Liver (tissue), 9 donors: Measurements from ENCODE around the gene CFAP74. TPM values are rescaled to one million over a fixed set of nuclear protein-coding genes. Genes with fewer than 3 reads are reported as not detected.
"Not testable (repeated sequence)": the region's sequence is repeated elsewhere in the genome, so short reads cannot be mapped to it uniquely, and the experiment has no call there.

ENCODE experiments used
- DNase-seq: peaks from one replicate; pipeline ENCODE4 v3.0.0-alpha.2; 2017; ENCODE audit warnings: low spot score
- H3K27ac ChIP-seq, 2 donors: one replicate each; pipeline ENCODE4 v1.7.0; 2013; ENCODE audit warnings: inconsistent platforms in 2 of 2, low read length in 2 of 2, control low read depth in 1 of 2, low read depth in 1 of 2, mild to moderate bottlenecking in 1 of 2
- H3K27me3 ChIP-seq, 4 donors: one replicate each; pipeline versions ENCODE4 v1.6.1 to v1.7.0; 2013; ENCODE audit warnings: low read length in 3 of 4, inconsistent platforms in 1 of 4, mild to moderate bottlenecking in 1 of 4, moderate library complexity in 1 of 4; ENCODE audit not compliant: control insufficient read depth in 4 of 4, insufficient read depth in 4 of 4
- H3K36me3 ChIP-seq, 4 donors: one replicate each; pipeline versions ENCODE4 v1.6.1 to v1.7.0; 2013; ENCODE audit warnings: low read length in 3 of 4, mild to moderate bottlenecking in 3 of 4, low read depth in 1 of 4, moderate library complexity in 1 of 4; ENCODE audit not compliant: control insufficient read depth in 4 of 4, insufficient read depth in 3 of 4
- H3K4me1 ChIP-seq, 4 donors: one replicate each; pipeline versions ENCODE4 v1.6.1 to v1.7.0; 2013; ENCODE audit warnings: low read length in 3 of 4, mild to moderate bottlenecking in 3 of 4, moderate library complexity in 1 of 4; ENCODE audit not compliant: control insufficient read depth in 4 of 4, insufficient read depth in 4 of 4
- H3K4me3 ChIP-seq, 3 donors: one replicate each; pipeline versions ENCODE4 v1.6.1 to v1.7.0; 2013; ENCODE audit warnings: low read length in 3 of 3, control low read depth in 1 of 3, low read depth in 1 of 3, mild to moderate bottlenecking in 1 of 3
- H3K9ac ChIP-seq, 2 donors: one replicate each; pipeline ENCODE4 v1.7.0; 2013; ENCODE audit warnings: low read length in 2 of 2, mild to moderate bottlenecking in 2 of 2, moderate library complexity in 2 of 2, control low read depth in 1 of 2, low read depth in 1 of 2
- H3K9me3 ChIP-seq, 4 donors: one replicate each; pipeline versions ENCODE4 v1.6.1 to v1.7.0; 2013; ENCODE audit warnings: low read length in 3 of 4; ENCODE audit not compliant: control insufficient read depth in 4 of 4
- EGR1 ChIP-seq, 2 donors: IDR thresholded peaks; 2 replicates each; pipeline ENCODE4 v1.6.1; 2016 to 2018; ENCODE audit warnings: antibody characterized with exemption in 2 of 2, low read depth in 2 of 2
- FOXA2 ChIP-seq: IDR thresholded peaks from 2 replicates; pipeline ENCODE4 v1.6.1; 2016; ENCODE audit warnings: antibody characterized with exemption
- HNF4G ChIP-seq: IDR thresholded peaks from 2 replicates; pipeline ENCODE4 v1.6.1; 2016; ENCODE audit warnings: antibody characterized with exemption
- JUND ChIP-seq, 2 donors: IDR thresholded peaks; 2 replicates each; pipeline ENCODE4 v1.6.1; 2016; ENCODE audit warnings: antibody characterized with exemption in 2 of 2
- NR2F2 ChIP-seq: IDR thresholded peaks from 2 replicates; pipeline ENCODE4 v1.6.1; 2016; ENCODE audit warnings: antibody characterized with exemption
- SP1 ChIP-seq: IDR thresholded peaks from 2 replicates; pipeline ENCODE4 v1.6.1; 2018; ENCODE audit warnings: antibody characterized with exemption, mild to moderate bottlenecking
- WGBS: extraction: QIAGEN DNeasy Blood & Tissue Kit; methylation state at CpG from one replicate; pipeline ENCODE4 v1.1.7; 2013; 5-methylcytosine and 5-hydroxymethylcytosine counted together
- polyA plus RNA-seq, 2 donors: library from polyadenylated mRNA; stranded (reverse) in 1 of 2; unstranded in 1 of 2; fragments of 200-250 nt in 1 of 2; fragments of >200 nt in 1 of 2; fragmentation: Nextera tagmentation in 1 of 2; extraction: Ambion mirVana in 1 of 2; gene quantifications; one replicate each; pipeline versions ENCODE4 v1.2.1 to v1.2.3, GENCODE V29; 2013 to 2015
- total RNA-seq, 2 donors: library from RNA; depleted of rRNA; stranded (reverse); fragments of >200 nt; gene quantifications; one replicate each; pipeline ENCODE4 v1.2.3, GENCODE V29; 2014
- TF ChIP-seq, protein P1 (sequence below): IDR thresholded peaks from 2 replicates; pipeline ENCODE4 v1.6.1; 2016; ENCODE audit warnings: antibody characterized with exemption, mild to moderate bottlenecking
- TF ChIP-seq, protein P2 (sequence below): IDR thresholded peaks from 2 replicates; pipeline ENCODE4 v1.6.1; 2016; ENCODE audit warnings: antibody characterized with exemption
- donor health status: healthy.
- donor health status: healthy.
- donor health status: healthy.
- donor health status: healthy.
- donor health status: healthy.

CFAP74 gene
- total and polyA plus RNA-seq, 4 donors, result under 0.01 to 0.31 TPM; not detected in 2

DNA sequence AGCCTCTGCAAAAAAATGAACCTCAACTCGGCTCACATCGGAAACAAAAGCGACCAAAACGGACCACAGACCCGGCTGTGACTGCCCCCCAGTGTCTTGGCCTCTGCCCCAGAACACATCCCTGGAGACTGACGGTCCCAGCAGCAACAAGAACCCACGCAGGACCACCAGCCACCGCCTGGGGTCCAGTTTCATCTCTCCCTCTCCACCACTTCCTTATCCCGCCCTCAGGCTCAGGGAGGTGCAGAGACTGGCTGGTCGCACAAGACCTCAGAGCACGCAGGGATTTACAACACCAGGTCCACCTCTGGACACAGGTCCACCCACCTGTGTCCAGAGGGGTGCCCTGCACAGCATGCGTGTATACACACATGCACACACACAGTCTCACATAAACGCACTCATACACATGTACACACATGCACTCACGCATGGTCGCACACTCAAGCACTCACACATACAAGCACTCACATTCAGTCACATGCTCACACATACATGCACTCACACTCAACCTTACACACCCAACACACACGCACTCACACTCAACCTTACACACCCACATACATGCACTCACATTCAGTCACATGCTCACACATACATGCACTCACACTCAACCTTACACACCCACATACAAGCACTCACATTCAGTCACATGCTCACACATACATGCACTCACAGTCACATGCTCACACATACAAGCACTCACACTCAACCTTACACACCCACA lies 65.9 kb downstream of the CFAP74 start:
- no peak for DNase-seq
- H3K9me3 ChIP-seq, result no peaks in the 10 kb centered on the region
- no peaks in the 10 kb centered on the region for H3K36me3 ChIP-seq
- no peaks in the 10 kb centered on the region for H3K27me3 ChIP-seq
- 84% methylated on average over 16 of the region's 16 CpGs for WGBS
- H3K4me3 ChIP-seq, result no peak overlapping the region
- TF ChIP-seq EGR1 (IDR thresholded peaks at IDR 0.05; ENCODE audit: low read depth in 2 of 2), result no peak
- TF ChIP-seq, protein P1, sequence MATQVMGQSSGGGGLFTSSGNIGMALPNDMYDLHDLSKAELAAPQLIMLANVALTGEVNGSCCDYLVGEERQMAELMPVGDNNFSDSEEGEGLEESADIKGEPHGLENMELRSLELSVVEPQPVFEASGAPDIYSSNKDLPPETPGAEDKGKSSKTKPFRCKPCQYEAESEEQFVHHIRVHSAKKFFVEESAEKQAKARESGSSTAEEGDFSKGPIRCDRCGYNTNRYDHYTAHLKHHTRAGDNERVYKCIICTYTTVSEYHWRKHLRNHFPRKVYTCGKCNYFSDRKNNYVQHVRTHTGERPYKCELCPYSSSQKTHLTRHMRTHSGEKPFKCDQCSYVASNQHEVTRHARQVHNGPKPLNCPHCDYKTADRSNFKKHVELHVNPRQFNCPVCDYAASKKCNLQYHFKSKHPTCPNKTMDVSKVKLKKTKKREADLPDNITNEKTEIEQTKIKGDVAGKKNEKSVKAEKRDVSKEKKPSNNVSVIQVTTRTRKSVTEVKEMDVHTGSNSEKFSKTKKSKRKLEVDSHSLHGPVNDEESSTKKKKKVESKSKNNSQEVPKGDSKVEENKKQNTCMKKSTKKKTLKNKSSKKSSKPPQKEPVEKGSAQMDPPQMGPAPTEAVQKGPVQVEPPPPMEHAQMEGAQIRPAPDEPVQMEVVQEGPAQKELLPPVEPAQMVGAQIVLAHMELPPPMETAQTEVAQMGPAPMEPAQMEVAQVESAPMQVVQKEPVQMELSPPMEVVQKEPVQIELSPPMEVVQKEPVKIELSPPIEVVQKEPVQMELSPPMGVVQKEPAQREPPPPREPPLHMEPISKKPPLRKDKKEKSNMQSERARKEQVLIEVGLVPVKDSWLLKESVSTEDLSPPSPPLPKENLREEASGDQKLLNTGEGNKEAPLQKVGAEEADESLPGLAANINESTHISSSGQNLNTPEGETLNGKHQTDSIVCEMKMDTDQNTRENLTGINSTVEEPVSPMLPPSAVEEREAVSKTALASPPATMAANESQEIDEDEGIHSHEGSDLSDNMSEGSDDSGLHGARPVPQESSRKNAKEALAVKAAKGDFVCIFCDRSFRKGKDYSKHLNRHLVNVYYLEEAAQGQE, result no peak
- TF ChIP-seq, protein P2, sequence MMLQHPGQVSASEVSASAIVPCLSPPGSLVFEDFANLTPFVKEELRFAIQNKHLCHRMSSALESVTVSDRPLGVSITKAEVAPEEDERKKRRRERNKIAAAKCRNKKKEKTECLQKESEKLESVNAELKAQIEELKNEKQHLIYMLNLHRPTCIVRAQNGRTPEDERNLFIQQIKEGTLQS, result no peak
- TF ChIP-seq JUND (IDR thresholded peaks at IDR 0.05), result no peak
- TF ChIP-seq FOXA2, result no peak
- TF ChIP-seq SP1, result no peak
- no peak overlapping the region for H3K9ac ChIP-seq
- no peak overlapping the region for H3K27ac ChIP-seq
- H3K4me1 ChIP-seq, result peaks cover 2 to 13% (median 6%) of the 10 kb centered on the region in 4 donors

DNA sequence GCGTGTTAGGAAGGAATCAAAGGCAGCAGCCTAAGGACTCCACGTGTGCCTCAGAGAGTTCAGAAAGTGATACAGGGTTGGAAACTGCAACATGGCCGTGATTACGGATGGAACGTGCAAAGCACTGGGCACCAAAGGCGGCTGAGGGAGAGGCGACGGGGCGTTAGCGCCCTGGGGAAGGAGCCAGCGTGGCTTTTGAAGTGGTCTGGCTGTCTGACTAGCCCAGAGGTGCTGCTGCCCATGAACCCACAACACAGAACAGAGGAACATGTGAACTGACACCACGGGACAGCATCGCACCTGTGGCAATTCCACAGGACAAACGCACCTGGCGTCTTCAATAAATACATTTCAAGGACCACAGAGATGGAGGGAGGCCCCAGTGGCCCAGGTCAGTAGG lies 66.5 kb downstream of the CFAP74 start:
- 79% methylated on average over 15 of the region's 15 CpGs for WGBS
- Histone ChIP-seq H3K27ac (no peak overlapping the region), H3K4me1 (peaks cover 2 to 11% (median 6%) of the 10 kb centered on the region in 4 donors), H3K9me3 (no peaks in the 10 kb centered on the region), H3K9ac (no peak overlapping the region), H3K4me3 (no peak overlapping the region), H3K36me3 (no peaks in the 10 kb centered on the region), H3K27me3 (no peaks in the 10 kb centered on the region)
- TF ChIP-seq, protein P2, result no peak
- no peak for TF ChIP-seq NR2F2
- no peak for TF ChIP-seq HNF4G
- TF ChIP-seq JUND (IDR thresholded peaks at IDR 0.05), result no peak
- DNase-seq, result no peak

DNA sequence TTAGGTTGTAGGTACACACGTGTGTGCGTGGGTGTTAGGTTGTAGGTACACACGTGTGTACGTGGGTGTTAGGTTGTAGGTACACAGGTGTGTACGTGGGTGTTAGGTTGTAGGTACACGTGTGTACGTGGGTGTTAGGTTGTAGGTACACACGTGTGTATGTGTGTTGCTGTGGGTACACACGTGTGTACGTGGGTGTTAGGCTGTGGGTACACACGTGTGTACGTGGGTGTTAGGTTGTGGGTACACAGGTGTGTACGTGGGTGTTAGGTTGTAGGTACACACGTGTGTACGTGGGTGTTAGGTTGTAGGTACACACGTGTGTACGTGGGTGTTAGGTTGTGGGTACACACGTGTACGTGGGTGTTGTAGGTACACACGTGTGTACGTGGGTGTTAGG lies 68.7 kb downstream of the CFAP74 start:
- not testable (repeated sequence) for H3K9ac ChIP-seq, H3K27me3 ChIP-seq, H3K27ac ChIP-seq, DNase-seq, H3K36me3 ChIP-seq, H3K9me3 ChIP-seq, H3K4me1 ChIP-seq, H3K4me3 ChIP-seq
- 85% methylated on average over 21 of the region's 21 CpGs for WGBS
